Measurements from ENCODE around the gene HOXC11.

HOXC11 gene

GRCh38 chr12:53973236-53974042 lies 513 bp downstream of the HOXC11 start:
- no peak for DNase-seq (ENCODE audit: low read depth in 2 of 2)

GRCh38 chr12:53974084-53975063 lies 1.4 kb downstream of the HOXC11 start, which contains the start of gene HOTAIR:
HOTAIR (minus strand) TSS chr12:53974954.
- no peak for DNase-seq (ENCODE audit: low read depth in 2 of 2)

DNA sequence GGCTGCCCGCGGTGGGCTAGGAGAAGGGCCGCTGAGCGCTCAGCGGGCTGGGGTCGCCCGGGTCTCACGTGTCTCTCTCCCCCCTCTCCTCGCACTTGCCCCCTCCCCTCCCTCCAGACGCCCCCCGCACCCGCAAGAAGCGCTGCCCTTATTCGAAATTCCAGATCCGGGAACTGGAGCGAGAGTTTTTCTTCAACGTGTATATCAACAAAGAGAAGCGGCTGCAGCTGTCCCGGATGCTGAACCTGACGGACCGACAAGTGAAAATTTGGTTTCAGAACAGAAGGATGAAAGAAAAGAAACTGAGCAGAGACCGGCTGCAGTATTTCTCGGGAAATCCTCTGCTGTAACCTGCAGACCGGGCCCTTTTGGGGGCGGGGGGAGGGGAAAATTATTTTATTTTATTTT lies 2.1 kb downstream of the HOXC11 start:
- DNase-seq (ENCODE audit: low read depth in 2 of 2) = no peak

GRCh38 chr12:53975479-53976152 lies 2.7 kb downstream of the HOXC11 start:
- DNase-seq (ENCODE audit: low read depth in 2 of 2) = no peak

GRCh38 chr12:53976172-53976822 lies 3.4 kb downstream of the HOXC11 start:
- no peak for DNase-seq (ENCODE audit: low read depth in 2 of 2)

DNA sequence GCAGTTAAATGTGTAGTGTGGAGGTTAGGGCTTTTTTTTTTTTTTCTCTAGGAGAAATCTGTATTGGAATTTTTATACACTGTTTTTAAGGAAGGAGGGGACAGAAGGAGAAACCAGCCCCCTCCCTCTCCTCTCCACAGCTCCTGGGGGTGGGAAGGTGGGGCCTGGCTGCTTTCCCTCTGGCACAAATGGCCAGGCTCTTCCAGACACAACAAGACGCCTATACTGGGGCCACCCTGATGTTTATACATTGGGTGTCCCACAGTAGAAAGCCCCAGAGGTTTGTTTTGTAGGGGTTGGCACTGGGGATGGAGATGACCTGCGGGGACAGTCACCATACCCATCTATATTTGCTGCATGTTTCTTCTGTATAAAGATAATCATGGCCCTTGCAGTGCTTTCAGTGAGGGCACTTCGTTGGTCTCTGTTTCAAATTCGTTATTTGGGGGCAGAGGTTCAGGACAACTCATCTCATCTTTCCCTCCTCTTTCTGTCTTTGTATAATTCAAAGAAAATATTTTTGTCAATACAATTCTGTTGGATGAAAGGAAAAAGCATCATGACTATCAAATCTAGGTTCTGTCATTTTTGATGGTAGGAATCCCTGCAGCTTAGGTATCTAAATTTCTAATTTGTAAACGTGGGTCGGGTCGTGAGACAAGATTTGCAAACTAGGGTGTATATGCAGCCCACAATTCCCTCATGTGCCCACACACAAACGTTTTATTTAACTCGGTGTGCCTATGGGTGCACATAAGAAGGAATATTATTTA lies 4.1 kb downstream of the HOXC11 start:
- DNase-seq (ENCODE audit: low read depth in 2 of 2) = no peak

- DNase-seq (ENCODE audit: low read depth in 2 of 2) = no peak
These were observed 4.9 kb downstream of the HOXC11 start for GRCh38 chr12:53977596-53978445.

DNA sequence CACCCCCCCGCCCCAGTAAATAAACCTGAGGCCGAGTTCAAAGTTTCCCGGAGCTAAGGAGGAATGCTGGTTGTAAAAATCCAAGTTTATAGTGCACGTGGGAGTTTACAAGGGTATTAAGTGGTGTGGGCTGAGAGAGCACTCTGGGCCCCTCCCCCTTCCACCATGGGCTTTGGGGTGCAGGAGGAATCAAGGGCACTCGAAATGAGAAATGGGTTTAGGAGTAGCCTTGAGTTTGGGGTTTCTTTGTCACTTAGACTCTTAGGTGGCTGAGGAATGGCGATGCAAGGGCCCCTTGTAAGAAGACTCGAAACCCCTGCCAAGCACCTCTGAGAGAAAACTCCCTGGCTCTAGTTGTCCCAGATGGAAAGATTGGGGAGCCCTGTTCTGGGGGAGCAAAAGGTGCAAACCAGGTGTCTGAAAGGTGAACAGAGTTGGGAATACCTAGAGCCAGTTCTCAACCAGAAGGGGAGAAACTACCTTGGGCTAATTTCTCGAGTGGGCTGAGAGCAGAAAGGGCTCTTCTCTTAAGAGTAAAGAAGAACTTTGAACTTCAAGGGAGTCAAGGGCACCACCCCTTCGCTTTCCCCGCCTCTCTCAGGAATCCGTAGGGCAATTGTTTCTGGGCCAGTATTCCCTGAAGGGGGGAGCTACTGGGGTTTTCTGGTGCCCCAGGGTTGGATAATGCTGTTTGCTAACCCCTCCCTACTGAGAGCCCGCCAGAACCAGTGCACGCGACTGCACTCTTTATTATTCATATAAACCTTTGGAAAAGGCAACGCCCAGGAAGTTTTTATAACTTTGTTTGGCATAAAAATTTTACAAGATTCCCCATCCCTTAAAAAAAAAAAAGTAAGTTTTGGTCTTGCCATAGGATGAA lies 5.8 kb downstream of the HOXC11 start:
- no peak for DNase-seq (ENCODE audit: low read depth in 2 of 2)

- no peak for DNase-seq (ENCODE audit: low read depth in 2 of 2)
These were observed 7.3 kb downstream of the HOXC11 start for GRCh38 chr12:53980104-53980801.

DNA sequence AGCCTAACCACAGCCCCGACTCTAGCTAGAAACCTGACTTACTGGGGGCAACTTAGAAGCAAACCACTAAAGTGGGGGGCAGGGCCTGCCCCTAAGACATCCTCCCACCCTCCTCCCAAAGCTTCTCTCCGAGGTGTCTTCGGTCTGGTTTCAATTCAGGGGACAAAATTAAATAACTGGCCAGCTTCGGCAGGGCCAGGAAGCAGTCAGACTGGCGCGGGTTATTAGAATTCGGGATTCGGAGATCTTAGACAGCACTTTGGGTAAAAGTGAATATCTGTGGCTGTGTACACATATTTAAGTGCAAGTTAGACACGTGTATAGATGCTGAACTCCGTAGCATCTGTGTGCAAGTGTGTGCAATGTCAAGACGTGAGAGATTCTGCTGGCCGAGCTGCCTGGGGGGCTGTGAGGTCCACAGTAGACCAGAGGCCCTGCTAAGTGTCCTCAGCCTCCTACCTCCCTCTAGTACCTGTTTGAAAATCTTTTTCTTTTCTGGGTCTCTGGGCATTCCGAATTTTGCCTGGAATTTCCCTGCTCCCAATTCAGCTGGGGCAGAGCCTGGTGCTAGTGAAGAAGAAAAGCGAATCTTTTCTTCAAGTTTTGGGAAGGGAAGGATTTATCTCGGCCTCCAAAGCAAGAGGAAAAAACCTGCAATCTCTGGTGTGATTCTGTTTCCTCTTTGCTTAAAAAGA lies 8.0 kb downstream of the HOXC11 start:
- DNase-seq (ENCODE audit: low read depth in 2 of 2) = no peak

- DNase-seq (ENCODE audit: low read depth in 2 of 2) = no peak
These were observed 9.0 kb downstream of the HOXC11 start for GRCh38 chr12:53981634-53982565.

- DNase-seq (ENCODE audit: low read depth in 2 of 2) = no peak
These were observed 10.0 kb downstream of the HOXC11 start for GRCh38 chr12:53982648-53983567.

DNA sequence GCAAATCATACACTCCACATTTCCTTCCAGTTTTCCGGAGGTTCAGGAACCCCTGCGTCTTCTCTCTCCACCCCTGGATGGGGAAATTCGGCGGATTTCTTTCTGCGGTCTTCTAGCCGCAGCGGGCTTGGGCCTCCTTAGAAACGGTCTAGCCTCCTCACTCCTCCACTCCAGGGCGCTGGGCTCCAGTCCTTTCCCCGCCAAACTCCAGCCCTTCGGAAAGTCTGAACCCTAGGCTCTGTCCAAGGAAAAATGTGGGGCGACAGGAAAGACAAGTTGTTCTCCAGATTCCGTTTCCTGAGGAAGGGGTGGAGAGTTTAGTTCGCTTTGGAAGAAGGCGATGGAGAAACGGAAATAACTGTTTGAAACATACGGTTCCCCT lies 10.6 kb downstream of the HOXC11 start:
- no peak for DNase-seq (ENCODE audit: low read depth in 2 of 2)

DNA sequence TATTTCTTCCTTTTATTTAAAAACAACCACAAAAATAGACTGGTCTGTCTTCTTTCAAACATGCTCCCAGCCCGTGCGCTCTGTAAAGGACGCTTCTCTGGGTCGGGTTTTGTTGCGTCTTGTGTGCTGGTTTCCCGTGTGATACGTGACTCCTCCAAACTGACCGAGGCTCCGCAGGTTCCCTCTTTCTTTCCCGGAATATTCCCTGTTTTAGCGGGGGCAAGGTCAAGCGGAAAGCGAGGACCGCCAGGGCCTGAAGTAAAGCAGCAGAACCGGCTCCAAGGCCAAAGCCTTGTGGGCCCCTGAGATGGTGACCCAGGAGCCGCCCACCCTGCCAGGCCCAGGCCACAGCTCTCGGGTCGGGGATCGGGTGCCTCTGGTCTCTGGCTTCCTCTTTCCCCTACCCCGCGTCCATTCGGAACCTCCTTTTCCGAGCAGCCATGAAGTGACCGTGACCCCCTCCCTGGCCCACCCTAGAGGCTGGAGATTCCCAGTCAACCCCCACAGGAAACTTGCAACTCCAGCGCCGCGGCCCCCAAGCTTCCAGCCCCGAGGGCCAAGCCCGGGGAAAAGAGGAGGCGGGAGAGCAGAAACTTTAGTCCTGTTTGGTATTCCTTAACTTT lies 11.1 kb downstream of the HOXC11 start:
- no peak for DNase-seq (ENCODE audit: low read depth in 2 of 2)

Data from stimulated activated CD4-positive, alpha-beta T cell treated with anti-CD3 and anti-CD28 coated beads, Interleukin-1b, Interleukin-23, amount 100 ng/mL, for 1 hour (primary cell).